HG03159 (cell line): ENCODE results near the gene ZNF320.
"Not testable (repeated sequence)": the region's sequence is repeated elsewhere in the genome, so short reads cannot be mapped to it uniquely, and the experiment has no call there.

ENCODE experiments used
- ATAC-seq: cut with Tn5 transposase; IDR thresholded peaks from one replicate; pipeline ENCODE4 v1.9.1; 2021; ENCODE audit warnings: mild to moderate bottlenecking, moderate library complexity; ENCODE audit not compliant: unreplicated experiment

Gene ZNF320

GRCh38 chr19:52922841-52923777 lies 25.7 kb upstream of the ZNF320 start, which contains the start of gene ZNF888:
TSS of gene ZNF888 (minus strand) at chr19:52923428. CDS start at chr19:52917873, 5,555 bp downstream.
- ATAC-seq = peak; percentile 94

- ATAC-seq = no peak
Observed at GRCh38 chr19:52917531-52917930, 20.1 kb upstream of the ZNF320 start.

GRCh38 chr19:52910648-52911047 lies 13.2 kb upstream of the ZNF320 start:
- no peak for ATAC-seq

- ATAC-seq = not testable (repeated sequence)
Observed at GRCh38 chr19:52904052-52904780, 6.8 kb upstream of the ZNF320 start.

GRCh38 chr19:52901842-52902241 lies 4.4 kb upstream of the ZNF320 start:
- no peak for ATAC-seq

GRCh38 chr19:52898596-52898995 lies 1.2 kb upstream of the ZNF320 start:
- not testable (repeated sequence) for ATAC-seq

- no peak for ATAC-seq
Observed at GRCh38 chr19:52898101-52898500, 666 bp upstream of the ZNF320 start.

GRCh38 chr19:52896431-52897137 lies 851 bp downstream of the ZNF320 start:
- peak; percentile 7 for ATAC-seq

- ATAC-seq = no peak
Observed at GRCh38 chr19:52891336-52891735, 6.1 kb downstream of the ZNF320 start.

- no peak for ATAC-seq
Observed at GRCh38 chr19:52889931-52890330, 7.5 kb downstream of the ZNF320 start.

GRCh38 chr19:52889076-52889475 lies 8.4 kb downstream of the ZNF320 start:
- no peak for ATAC-seq

GRCh38 chr19:52880895-52881389 lies 16.5 kb downstream of the ZNF320 start:
- ATAC-seq = no peak

- ATAC-seq = not testable (repeated sequence)
Observed at GRCh38 chr19:52872996-52873395, 24.4 kb downstream of the ZNF320 start.

GRCh38 chr19:52871466-52871865 lies 26.0 kb downstream of the ZNF320 start:
- no peak for ATAC-seq

GRCh38 chr19:52868031-52868430 lies 29.4 kb downstream of the ZNF320 start:
- ATAC-seq = not testable (repeated sequence)

GRCh38 chr19:52857378-52858191 lies 39.9 kb downstream of the ZNF320 start, which contains the start of gene ZNF468:
TSS of gene ZNF468 (minus strand) at chr19:52857619. CDS start at chr19:52854272, 3,347 bp downstream.
- peak; percentile 99 for ATAC-seq

- not testable (repeated sequence) for ATAC-seq
Observed at GRCh38 chr19:52856540-52857377, 40.7 kb downstream of the ZNF320 start.
